Kidney epithelial cell (primary cell): ENCODE data around the gene GARNL3. TPM values are rescaled to one million over a fixed set of nuclear protein-coding genes. Genes with fewer than 3 reads are reported as not detected.
A peak's percentile ranks its signal among the peaks of the same experiment; 100 is the strongest.

ENCODE experiments used
- DNase-seq: peaks from one replicate; pipeline ENCODE4 v3.0.0-alpha.2; 2010; ENCODE audit warnings: low read depth
- H3K27me3 ChIP-seq: 2 replicates; pipeline ENCODE4 v1.6.0; 2011; ENCODE audit warnings: low read length; ENCODE audit not compliant: control insufficient read depth, insufficient read depth
- H3K36me3 ChIP-seq: 2 replicates; pipeline ENCODE4 v1.5.1; 2011; ENCODE audit warnings: low read length; ENCODE audit not compliant: control insufficient read depth, insufficient read depth
- H3K4me3 ChIP-seq: 2 replicates; pipeline ENCODE4 v1.5.1; 2011; ENCODE audit warnings: low read depth, mild to moderate bottlenecking, control low read depth, low read length
- CTCF ChIP-seq: IDR thresholded peaks from 2 replicates; pipeline ENCODE4 v1.5.1; 2011; ENCODE audit warnings: mild to moderate bottlenecking, moderate library complexity, low read length, control low read depth, inconsistent platforms; ENCODE audit not compliant: insufficient read depth, poor library complexity, severe bottlenecking
- total RNA-seq: library from RNA; depleted of rRNA; stranded (reverse); fragments of >200 nt; gene quantifications from 2 replicates; pipeline ENCODE4 v1.2.3, GENCODE V29; 2015

GARNL3 gene
- total RNA-seq, 1 donor from 2014 or later: 5.3 TPM

DNA sequence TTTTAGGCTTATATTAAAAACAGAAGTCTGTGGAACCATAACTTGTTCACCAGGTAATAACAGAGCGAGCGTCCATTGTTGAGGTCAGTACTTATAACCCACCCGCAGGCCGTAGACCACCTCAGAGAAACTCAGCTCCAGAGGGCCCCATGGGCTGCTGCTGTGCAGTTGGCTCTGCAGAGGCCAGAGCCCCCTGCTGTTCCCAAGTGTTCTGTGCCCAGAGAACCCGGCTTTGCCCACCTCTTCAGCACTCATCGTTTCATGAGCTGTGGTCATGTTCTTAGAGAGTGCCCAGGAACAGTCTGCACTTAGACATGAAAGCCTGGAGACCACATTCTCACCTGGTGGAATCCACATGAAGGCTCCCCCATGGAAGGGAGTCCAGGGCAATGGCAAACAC lies 82.0 kb downstream of the GARNL3 start:
- Histone ChIP-seq H3K27me3 (no peaks in the 10 kb centered on the region), H3K4me3 (no peak overlapping the region), H3K36me3 (no peaks in the 10 kb centered on the region)
- TF ChIP-seq CTCF: no peak
- DNase-seq: no peak

GRCh38 chr9:127347831-127348776 lies 83.5 kb downstream of the GARNL3 start:
- Histone ChIP-seq H3K27me3 (no peaks in the 10 kb centered on the region), H3K4me3 (no peak overlapping the region), H3K36me3 (no peaks in the 10 kb centered on the region)
- peak; percentile 21 for DNase-seq
- peak; percentile 53 for TF ChIP-seq CTCF

GRCh38 chr9:127349483-127350113 lies 85.0 kb downstream of the GARNL3 start:
- Histone ChIP-seq H3K27me3 (no peaks in the 10 kb centered on the region), H3K36me3 (no peaks in the 10 kb centered on the region), H3K4me3 (no peak overlapping the region)
- DNase-seq: no peak
- no peak for TF ChIP-seq CTCF

GRCh38 chr9:127351182-127352166 lies 86.9 kb downstream of the GARNL3 start:
- Histone ChIP-seq H3K36me3 (no peaks in the 10 kb centered on the region), H3K27me3 (no peaks in the 10 kb centered on the region), H3K4me3 (no peak overlapping the region)
- TF ChIP-seq CTCF: no peak
- DNase-seq: no peak

- TF ChIP-seq CTCF: no peak
- H3K4me3 ChIP-seq: no peak overlapping the region
- H3K36me3 ChIP-seq: no peaks in the 10 kb centered on the region
- no peaks in the 10 kb centered on the region for H3K27me3 ChIP-seq
- DNase-seq: no peak
These were observed 89.3 kb downstream of the GARNL3 start for GRCh38 chr9:127353882-127354281.
